Measurements from ENCODE around the gene ACE.
"Not testable (repeated sequence)": the region's sequence is repeated elsewhere in the genome, so short reads cannot be mapped to it uniquely, and the experiment has no call there.

Gene ACE

GRCh38 chr17:63454357-63454756, 22.5 kb upstream of the ACE start:
- H3K9me3 ChIP-seq (ENCODE audit: control insufficient read depth, insufficient read depth, low read length); H3K4me1 ChIP-seq (ENCODE audit: control insufficient read depth, insufficient read depth, low read length); H3K27ac ChIP-seq (ENCODE audit: low read depth, low read length); H3K9ac ChIP-seq (ENCODE audit: low read depth, low read length); H3K27me3 ChIP-seq (ENCODE audit: control insufficient read depth, insufficient read depth, low read length); H3K36me3 ChIP-seq (ENCODE audit: control insufficient read depth, insufficient read depth, low read length); H3K4me3 ChIP-seq (ENCODE audit: low read depth, low read length): not testable (repeated sequence)

- Histone ChIP-seq H3K27me3 (ENCODE audit: control insufficient read depth, insufficient read depth, low read length) (no peaks in the 10 kb centered on the region), H3K4me3 (ENCODE audit: low read depth, low read length) (no peak overlapping the region), H3K36me3 (ENCODE audit: control insufficient read depth, insufficient read depth, low read length) (no peaks in the 10 kb centered on the region), H3K9me3 (ENCODE audit: control insufficient read depth, insufficient read depth, low read length) (no peaks in the 10 kb centered on the region), H3K4me1 (ENCODE audit: control insufficient read depth, insufficient read depth, low read length) (no peaks in the 10 kb centered on the region), H3K9ac (ENCODE audit: low read depth, low read length) (no peak overlapping the region), H3K27ac (ENCODE audit: low read depth, low read length) (no peak overlapping the region)
Measured at GRCh38 chr17:63454915-63455314, 21.9 kb upstream of the ACE start.

GRCh38 chr17:63455417-63455816, 21.4 kb upstream of the ACE start:
- Histone ChIP-seq H3K4me3 (ENCODE audit: low read depth, low read length) (no peak overlapping the region), H3K9ac (ENCODE audit: low read depth, low read length) (no peak overlapping the region), H3K9me3 (ENCODE audit: control insufficient read depth, insufficient read depth, low read length) (no peaks in the 10 kb centered on the region), H3K27me3 (ENCODE audit: control insufficient read depth, insufficient read depth, low read length) (no peaks in the 10 kb centered on the region), H3K27ac (ENCODE audit: low read depth, low read length) (no peak overlapping the region), H3K36me3 (ENCODE audit: control insufficient read depth, insufficient read depth, low read length) (no peaks in the 10 kb centered on the region), H3K4me1 (ENCODE audit: control insufficient read depth, insufficient read depth, low read length) (no peaks in the 10 kb centered on the region)

- Histone ChIP-seq H3K9ac (ENCODE audit: low read depth, low read length) (no peak overlapping the region), H3K36me3 (ENCODE audit: control insufficient read depth, insufficient read depth, low read length) (no peaks in the 10 kb centered on the region), H3K4me1 (ENCODE audit: control insufficient read depth, insufficient read depth, low read length) (no peaks in the 10 kb centered on the region), H3K27ac (ENCODE audit: low read depth, low read length) (no peak overlapping the region), H3K9me3 (ENCODE audit: control insufficient read depth, insufficient read depth, low read length) (no peaks in the 10 kb centered on the region), H3K27me3 (ENCODE audit: control insufficient read depth, insufficient read depth, low read length) (no peaks in the 10 kb centered on the region), H3K4me3 (ENCODE audit: low read depth, low read length) (no peak overlapping the region)
Measured at GRCh38 chr17:63458478-63458877, 18.4 kb upstream of the ACE start.

GRCh38 chr17:63460018-63460417, 16.8 kb upstream of the ACE start:
- Histone ChIP-seq H3K36me3 (ENCODE audit: control insufficient read depth, insufficient read depth, low read length) (no peaks in the 10 kb centered on the region), H3K9ac (ENCODE audit: low read depth, low read length) (no peak overlapping the region), H3K9me3 (ENCODE audit: control insufficient read depth, insufficient read depth, low read length) (no peaks in the 10 kb centered on the region), H3K27me3 (ENCODE audit: control insufficient read depth, insufficient read depth, low read length) (no peaks in the 10 kb centered on the region), H3K4me3 (ENCODE audit: low read depth, low read length) (no peak overlapping the region), H3K4me1 (ENCODE audit: control insufficient read depth, insufficient read depth, low read length) (no peaks in the 10 kb centered on the region), H3K27ac (ENCODE audit: low read depth, low read length) (no peak overlapping the region)

GRCh38 chr17:63463771-63464170, 13.1 kb upstream of the ACE start:
- Histone ChIP-seq H3K27ac (ENCODE audit: low read depth, low read length) (no peak overlapping the region), H3K36me3 (ENCODE audit: control insufficient read depth, insufficient read depth, low read length) (no peaks in the 10 kb centered on the region), H3K9me3 (ENCODE audit: control insufficient read depth, insufficient read depth, low read length) (no peaks in the 10 kb centered on the region), H3K4me1 (ENCODE audit: control insufficient read depth, insufficient read depth, low read length) (no peaks in the 10 kb centered on the region), H3K9ac (ENCODE audit: low read depth, low read length) (no peak overlapping the region), H3K27me3 (ENCODE audit: control insufficient read depth, insufficient read depth, low read length) (no peaks in the 10 kb centered on the region), H3K4me3 (ENCODE audit: low read depth, low read length) (no peak overlapping the region)

- Histone ChIP-seq H3K36me3 (ENCODE audit: control insufficient read depth, insufficient read depth, low read length) (no peaks in the 10 kb centered on the region), H3K9ac (ENCODE audit: low read depth, low read length) (no peak overlapping the region)
Measured at GRCh38 chr17:63464691-63465236, 12.1 kb upstream of the ACE start.

GRCh38 chr17:63468099-63468498, 8.8 kb upstream of the ACE start:
- H3K9ac ChIP-seq (ENCODE audit: low read depth, low read length); H3K27me3 ChIP-seq (ENCODE audit: control insufficient read depth, insufficient read depth, low read length); H3K4me3 ChIP-seq (ENCODE audit: low read depth, low read length); H3K27ac ChIP-seq (ENCODE audit: low read depth, low read length); H3K4me1 ChIP-seq (ENCODE audit: control insufficient read depth, insufficient read depth, low read length); H3K36me3 ChIP-seq (ENCODE audit: control insufficient read depth, insufficient read depth, low read length); H3K9me3 ChIP-seq (ENCODE audit: control insufficient read depth, insufficient read depth, low read length): not testable (repeated sequence)

More at GRCh38 chr17:63464691-63465236, 12.1 kb upstream of the ACE start:
- Histone ChIP-seq H3K4me1 (ENCODE audit: control insufficient read depth, insufficient read depth, low read length) (no peaks in the 10 kb centered on the region), H3K4me3 (ENCODE audit: low read depth, low read length) (no peak overlapping the region), H3K27me3 (ENCODE audit: control insufficient read depth, insufficient read depth, low read length) (no peaks in the 10 kb centered on the region), H3K9me3 (ENCODE audit: control insufficient read depth, insufficient read depth, low read length) (no peaks in the 10 kb centered on the region), H3K27ac (ENCODE audit: low read depth, low read length) (no peak overlapping the region)

GRCh38 chr17:63474174-63474573, 2.7 kb upstream of the ACE start:
- Histone ChIP-seq H3K36me3 (ENCODE audit: control insufficient read depth, insufficient read depth, low read length) (no peaks in the 10 kb centered on the region), H3K4me3 (ENCODE audit: low read depth, low read length) (no peak overlapping the region), H3K9ac (ENCODE audit: low read depth, low read length) (no peak overlapping the region), H3K27ac (ENCODE audit: low read depth, low read length) (no peak overlapping the region), H3K4me1 (ENCODE audit: control insufficient read depth, insufficient read depth, low read length) (peaks cover 25% of the 10 kb centered on the region), H3K27me3 (ENCODE audit: control insufficient read depth, insufficient read depth, low read length) (peaks cover 24% of the 10 kb centered on the region), H3K9me3 (ENCODE audit: control insufficient read depth, insufficient read depth, low read length) (no peaks in the 10 kb centered on the region)

GRCh38 chr17:63474586-63475460, 2.0 kb upstream of the ACE start:
- H3K4me1 ChIP-seq (ENCODE audit: control insufficient read depth, insufficient read depth, low read length): peaks cover 25% of the 10 kb centered on the region
- peaks cover 24% of the 10 kb centered on the region for H3K27me3 ChIP-seq (ENCODE audit: control insufficient read depth, insufficient read depth, low read length)
- no peak overlapping the region for H3K27ac ChIP-seq (ENCODE audit: low read depth, low read length)
- H3K9ac ChIP-seq (ENCODE audit: low read depth, low read length): no peak overlapping the region
- no peak overlapping the region for H3K4me3 ChIP-seq (ENCODE audit: low read depth, low read length)
- no peaks in the 10 kb centered on the region for H3K36me3 ChIP-seq (ENCODE audit: control insufficient read depth, insufficient read depth, low read length)
- no peaks in the 10 kb centered on the region for H3K9me3 ChIP-seq (ENCODE audit: control insufficient read depth, insufficient read depth, low read length)

- Histone ChIP-seq H3K36me3 (ENCODE audit: control insufficient read depth, insufficient read depth, low read length) (no peaks in the 10 kb centered on the region), H3K4me3 (ENCODE audit: low read depth, low read length) (peak overlapping the region; percentile 68), H3K27ac (ENCODE audit: low read depth, low read length) (no peak overlapping the region), H3K27me3 (ENCODE audit: control insufficient read depth, insufficient read depth, low read length) (peaks cover 24% of the 10 kb centered on the region), H3K9me3 (ENCODE audit: control insufficient read depth, insufficient read depth, low read length) (no peaks in the 10 kb centered on the region), H3K4me1 (ENCODE audit: control insufficient read depth, insufficient read depth, low read length) (peaks cover 25% of the 10 kb centered on the region), H3K9ac (ENCODE audit: low read depth, low read length) (no peak overlapping the region)
Measured at GRCh38 chr17:63475491-63476412, 1.1 kb upstream of the ACE start.

All from HUES48 (cell line).